ENCODE data around the gene PNMA8B. TPM values are rescaled to one million over a fixed set of nuclear protein-coding genes. Genes with fewer than 3 reads are reported as not detected.

Gene PNMA8B, protein sequence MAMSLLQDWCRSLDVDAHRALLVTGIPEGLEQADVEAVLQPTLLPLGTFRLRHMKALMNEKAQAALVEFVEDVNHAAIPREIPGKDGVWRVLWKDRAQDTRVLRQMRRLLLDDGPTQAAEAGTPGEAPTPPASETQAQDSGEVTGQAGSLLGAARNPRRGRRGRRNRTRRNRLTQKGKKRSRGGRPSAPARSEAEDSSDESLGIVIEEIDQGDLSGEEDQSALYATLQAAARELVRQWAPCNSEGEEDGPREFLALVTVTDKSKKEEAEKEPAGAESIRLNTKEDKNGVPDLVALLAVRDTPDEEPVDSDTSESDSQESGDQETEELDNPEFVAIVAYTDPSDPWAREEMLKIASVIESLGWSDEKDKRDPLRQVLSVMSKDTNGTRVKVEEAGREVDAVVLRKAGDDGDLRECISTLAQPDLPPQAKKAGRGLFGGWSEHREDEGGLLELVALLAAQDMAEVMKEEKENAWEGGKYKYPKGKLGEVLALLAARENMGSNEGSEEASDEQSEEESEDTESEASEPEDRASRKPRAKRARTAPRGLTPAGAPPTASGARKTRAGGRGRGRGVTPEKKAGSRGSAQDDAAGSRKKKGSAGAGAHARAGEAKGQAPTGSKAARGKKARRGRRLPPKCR
- 1 to 10 TPM; 1.6 to 4.2 (median 2.2) TPM for total RNA-seq

DNA sequence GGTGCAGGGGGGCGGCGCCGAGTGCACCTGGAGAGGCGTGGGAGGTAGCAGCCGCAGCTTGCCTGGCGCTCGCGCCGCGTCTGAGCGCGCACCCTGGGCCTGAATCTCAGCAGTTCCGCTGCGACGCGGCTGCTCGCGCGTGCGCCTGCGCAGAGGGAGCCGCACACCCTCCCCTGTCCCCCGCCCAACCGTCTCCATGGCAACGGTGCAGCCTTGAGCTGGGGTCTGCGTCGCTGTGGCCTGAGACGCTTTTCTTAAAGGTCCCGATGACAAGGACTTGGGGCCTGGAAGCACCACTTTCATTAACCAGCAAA, at the start of gene PNMA8B:
PNMA8B (minus strand) TSS at position 82 of the 314 bp plus-strand sequence. CDS start 402 bp downstream, outside the sequence.
- TF ChIP-seq, protein P1, sequence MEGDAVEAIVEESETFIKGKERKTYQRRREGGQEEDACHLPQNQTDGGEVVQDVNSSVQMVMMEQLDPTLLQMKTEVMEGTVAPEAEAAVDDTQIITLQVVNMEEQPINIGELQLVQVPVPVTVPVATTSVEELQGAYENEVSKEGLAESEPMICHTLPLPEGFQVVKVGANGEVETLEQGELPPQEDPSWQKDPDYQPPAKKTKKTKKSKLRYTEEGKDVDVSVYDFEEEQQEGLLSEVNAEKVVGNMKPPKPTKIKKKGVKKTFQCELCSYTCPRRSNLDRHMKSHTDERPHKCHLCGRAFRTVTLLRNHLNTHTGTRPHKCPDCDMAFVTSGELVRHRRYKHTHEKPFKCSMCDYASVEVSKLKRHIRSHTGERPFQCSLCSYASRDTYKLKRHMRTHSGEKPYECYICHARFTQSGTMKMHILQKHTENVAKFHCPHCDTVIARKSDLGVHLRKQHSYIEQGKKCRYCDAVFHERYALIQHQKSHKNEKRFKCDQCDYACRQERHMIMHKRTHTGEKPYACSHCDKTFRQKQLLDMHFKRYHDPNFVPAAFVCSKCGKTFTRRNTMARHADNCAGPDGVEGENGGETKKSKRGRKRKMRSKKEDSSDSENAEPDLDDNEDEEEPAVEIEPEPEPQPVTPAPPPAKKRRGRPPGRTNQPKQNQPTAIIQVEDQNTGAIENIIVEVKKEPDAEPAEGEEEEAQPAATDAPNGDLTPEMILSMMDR (IDR thresholded peaks at IDR 0.05), result no peak
- no peak for TF ChIP-seq POLR2AphosphoS5 (IDR thresholded peaks at IDR 0.05)
- TF ChIP-seq POLR2A (IDR thresholded peaks at IDR 0.05), result no peak
- Histone ChIP-seq H3K4me1 (peaks cover 0 to 10% of the 10 kb centered on the region in 2 donors), H3K36me3 (no peaks in the 10 kb centered on the region), H3K27me3 (peaks cover 0 to 3% of the 10 kb centered on the region in 2 donors), H3K27ac (peak within 1 kb of the TSS; percentile 29 to 38), H3K9me3 (no peaks in the 10 kb centered on the region), H3K4me3 (peak within 1 kb of the TSS; percentile 25 to 64 (median 45))
- intact Hi-C loops (cut with DNase I; ENCODE audit: low total_unique reads), result no loop called here
- DNase-seq (ENCODE audit: low spot score in 2 of 2), result peak in 1 of 2 donors; percentile 49

DNA sequence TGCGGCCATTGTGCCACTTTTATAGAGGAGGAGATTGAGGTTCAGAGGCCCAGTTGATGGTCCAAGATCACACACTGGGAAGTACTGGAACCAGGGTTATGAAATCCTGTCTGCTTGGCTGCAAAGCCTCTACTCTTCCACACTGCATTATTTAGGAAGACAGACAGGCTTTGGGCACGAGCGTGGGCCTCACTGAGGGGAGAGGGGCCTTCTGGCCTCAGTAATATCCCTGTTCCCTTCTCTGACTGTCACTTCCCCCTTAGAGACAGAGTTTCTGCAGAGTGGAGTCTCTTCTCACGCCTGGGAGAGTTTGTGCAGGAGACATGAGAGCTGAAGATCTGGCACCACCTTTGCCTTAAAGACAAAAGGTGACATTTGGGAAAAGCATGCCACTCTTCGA, 49.0 kb upstream of the PNMA8B start:
- Histone ChIP-seq H3K27ac (no peak overlapping the region), H3K4me1 (no peaks in the 10 kb centered on the region), H3K36me3 (no peaks in the 10 kb centered on the region), H3K27me3 (no peaks in the 10 kb centered on the region), H3K9me3 (no peaks in the 10 kb centered on the region), H3K4me3 (no peak overlapping the region)
- DNase-seq (ENCODE audit: low spot score in 2 of 2), result no peak
- TF ChIP-seq POLR2A (IDR thresholded peaks at IDR 0.05), result no peak
- no peak for TF ChIP-seq POLR2AphosphoS5 (IDR thresholded peaks at IDR 0.05)
- TF ChIP-seq, protein P1 (IDR thresholded peaks at IDR 0.05), result no peak
- intact Hi-C loops (cut with DNase I; ENCODE audit: low total_unique reads), result no loop called here

DNA sequence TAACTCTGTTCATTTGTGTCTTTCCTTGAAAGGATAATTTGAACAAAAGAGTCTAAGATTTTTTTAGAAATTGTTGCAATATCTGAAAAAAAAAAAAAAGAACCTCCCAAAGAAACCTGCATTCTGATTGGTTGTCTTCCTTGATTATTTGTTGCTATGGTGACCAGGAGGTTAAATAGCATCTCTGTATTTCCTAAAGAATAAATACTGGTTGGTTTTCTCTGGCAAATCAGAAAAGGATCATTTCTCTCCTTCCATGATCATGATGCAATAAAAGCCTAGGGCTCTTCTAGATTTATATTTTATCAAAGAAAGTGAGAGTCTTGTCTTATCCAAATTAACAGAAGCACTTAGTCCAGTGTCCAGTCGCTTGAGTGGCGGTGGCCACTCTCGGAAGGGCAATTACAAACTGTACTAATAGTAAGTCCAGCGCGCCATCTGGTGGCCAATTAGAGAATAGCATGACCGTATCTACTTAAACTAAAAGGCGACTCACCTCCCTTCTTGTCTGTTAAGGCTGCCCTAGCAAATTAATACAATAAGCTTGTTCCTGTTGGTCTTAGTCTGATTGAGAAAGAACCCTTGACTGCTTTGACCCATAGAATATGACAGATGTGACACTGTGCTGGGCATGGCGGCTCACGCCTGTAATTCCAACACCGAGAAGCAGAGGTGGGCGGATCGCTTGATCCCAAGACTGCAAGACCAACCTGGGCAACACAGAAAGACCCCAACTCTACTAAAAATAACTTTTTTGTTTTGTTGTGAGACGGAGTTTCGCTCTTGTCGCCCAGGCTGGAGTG, 47.0 kb upstream of the PNMA8B start:
- H3K36me3 ChIP-seq, result no peaks in the 10 kb centered on the region
- TF ChIP-seq, protein P1 (IDR thresholded peaks at IDR 0.05), result peak; percentile 87 to 94 (median 92)
- no peak for TF ChIP-seq POLR2A (IDR thresholded peaks at IDR 0.05)
- H3K27ac ChIP-seq, result no peak overlapping the region
- no peaks in the 10 kb centered on the region for H3K27me3 ChIP-seq
- H3K4me1 ChIP-seq, result no peaks in the 10 kb centered on the region
- H3K4me3 ChIP-seq, result no peak overlapping the region
- H3K9me3 ChIP-seq, result no peaks in the 10 kb centered on the region
- peak; percentile 91 to 92 for DNase-seq (ENCODE audit: low spot score in 2 of 2)
- intact Hi-C loops (cut with DNase I; ENCODE audit: low total_unique reads), result no loop called here

DNA sequence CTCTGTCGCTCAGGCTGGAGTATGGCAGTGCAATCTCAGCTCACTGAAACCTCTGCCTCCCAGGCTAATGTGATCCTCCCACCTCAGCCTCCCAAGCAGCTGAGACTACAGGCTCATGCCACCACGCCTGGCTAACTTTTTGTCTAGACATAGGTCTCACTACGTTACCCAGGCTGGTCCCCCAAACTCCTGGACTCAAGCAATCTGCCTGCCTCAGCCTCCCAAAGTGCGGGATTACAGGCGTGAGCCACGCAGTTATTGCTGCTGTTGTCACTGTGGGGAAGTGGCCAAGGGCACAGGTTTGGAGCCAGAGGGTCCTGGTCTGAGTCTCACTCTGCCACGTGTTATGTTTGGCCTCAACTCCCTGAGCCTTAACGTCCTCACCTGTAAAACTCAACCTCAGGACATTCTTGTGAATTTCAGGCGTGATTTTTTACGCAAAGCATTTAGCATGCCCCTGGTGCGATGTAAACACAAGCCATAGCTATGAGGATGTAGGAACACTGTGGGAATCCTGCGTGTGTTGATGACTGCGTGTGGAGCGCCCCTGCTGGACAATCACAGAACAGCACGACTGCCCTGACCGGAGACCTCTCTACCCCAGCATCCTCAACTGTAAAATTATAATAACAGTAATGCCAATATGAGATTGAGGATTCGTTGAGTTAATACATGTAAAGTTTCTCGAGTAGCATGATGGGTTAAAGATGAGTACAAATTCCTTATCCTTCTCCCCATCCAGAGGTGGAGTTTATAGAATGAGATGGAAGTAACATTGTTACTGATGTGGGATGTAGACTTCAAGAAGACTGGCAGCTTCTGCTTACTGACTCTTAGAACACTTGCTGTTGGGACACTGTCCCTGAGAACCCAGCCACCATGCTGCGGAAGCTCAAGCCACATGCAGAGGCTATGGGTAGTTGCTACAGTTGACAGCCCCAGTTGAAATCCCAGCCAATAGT, 41.8 kb upstream of the PNMA8B start:
- DNase-seq (ENCODE audit: low spot score in 2 of 2), result no peak
- intact Hi-C loops (cut with DNase I; ENCODE audit: low total_unique reads), result no loop called here

More for the DNA sequence above, 41.8 kb upstream of the PNMA8B start:
- no peaks in the 10 kb centered on the region for H3K27me3 ChIP-seq
- H3K4me3 ChIP-seq, result no peak overlapping the region
- no peaks in the 10 kb centered on the region for H3K36me3 ChIP-seq
- H3K27ac ChIP-seq, result no peak overlapping the region
- no peak for TF ChIP-seq POLR2A (IDR thresholded peaks at IDR 0.05)
- TF ChIP-seq POLR2AphosphoS5 (IDR thresholded peaks at IDR 0.05), result no peak
- TF ChIP-seq, protein P1 (IDR thresholded peaks at IDR 0.05), result peak; percentile 54 to 66 (median 56)
- no peaks in the 10 kb centered on the region for H3K4me1 ChIP-seq
- no peaks in the 10 kb centered on the region for H3K9me3 ChIP-seq

Data from breast epithelium (tissue), 4 donors.